OCI-LY1 (cell line): ENCODE data around the gene DOCK4.

ENCODE experiments used
- CTCF ChIP-seq: fragments of 200-600 bp; sonication (generic), shearing (Covaris generic); IDR thresholded peaks from 2 replicates; pipeline ENCODE4 v1.5.1; 2017; ENCODE audit warnings: mild to moderate bottlenecking, antibody characterized with exemption, low read length, moderate library complexity, mixed read lengths
- EZH2 ChIP-seq: fragments of 200-600 bp; sonication (generic), shearing (Covaris generic); IDR thresholded peaks from 2 replicates; pipeline ENCODE4 v1.8.0; 2017; ENCODE audit warnings: borderline replicate concordance, mixed run types, mild to moderate bottlenecking, antibody characterized with exemption, low read length, moderate library complexity, mixed read lengths

- TF ChIP-seq EZH2 = no peak
- TF ChIP-seq CTCF = no peak
Measured at GRCh38 chr7:112201411-112201810, 4.8 kb downstream of the DOCK4 start.
